ENCODE measurements around the gene DNM1L. TPM values are rescaled to one million over a fixed set of nuclear protein-coding genes. Genes with fewer than 3 reads are reported as not detected.

DNM1L gene
- total RNA-seq, 1 experiment from 2014 or later, result 37.8 TPM

GRCh38 chr12:32788405-32788804, 109.3 kb downstream of the DNM1L start:
- in situ Hi-C loops (cut with HindIII; ENCODE audit: low pct_unique_long_range_greater_than_20kb, low sequenced_read_pairs), result no loop called here
- DNase-seq (ENCODE audit: low read depth), result no peak

GRCh38 chr12:32789446-32789845, 110.3 kb downstream of the DNM1L start:
- in situ Hi-C loops (cut with HindIII; ENCODE audit: low pct_unique_long_range_greater_than_20kb, low sequenced_read_pairs), result no loop called here
- no peak for DNase-seq (ENCODE audit: low read depth)

GRCh38 chr12:32789916-32790315, 110.8 kb downstream of the DNM1L start:
- DNase-seq (ENCODE audit: low read depth), result no peak
- in situ Hi-C loops (cut with HindIII; ENCODE audit: low pct_unique_long_range_greater_than_20kb, low sequenced_read_pairs), result no loop called here

DNA sequence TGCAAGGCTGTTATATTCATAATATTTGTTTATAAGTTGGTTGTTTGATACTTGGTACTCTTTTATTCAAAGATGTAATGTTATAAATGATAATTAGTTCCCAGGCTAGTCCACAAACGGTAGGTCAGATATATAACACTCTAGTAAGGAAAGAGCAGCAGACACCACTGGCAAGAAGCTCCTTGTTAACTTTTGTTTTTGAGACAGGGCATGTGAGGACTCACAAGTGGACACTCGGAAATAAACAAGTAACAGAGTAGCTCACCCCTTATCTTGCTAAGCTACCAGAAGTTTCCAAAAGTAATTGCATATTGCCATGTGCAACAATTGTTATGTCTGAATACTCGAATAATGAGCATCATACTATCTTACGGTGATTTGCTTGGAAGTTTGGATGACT, 115.2 kb downstream of the DNM1L start:
- in situ Hi-C loops (cut with HindIII; ENCODE audit: low pct_unique_long_range_greater_than_20kb, low sequenced_read_pairs), result no loop called here
- no peak for DNase-seq (ENCODE audit: low read depth)

Other genes starting within 250 kb of the DNM1L start
- gene YARS2, start 76.6 kb downstream of the DNM1L start, total RNA-seq (2014; rRNA removed; shearing (Covaris generic); ENCODE audit: low replicate concordance), result 56.0 and 69.7 TPM in 2 replicates
- 9.6 and 12.9 TPM in 2 replicates for gene PKP2, start 217.5 kb downstream of the DNM1L start, total RNA-seq (2014; rRNA removed; shearing (Covaris generic); ENCODE audit: low replicate concordance)

Data from Caki2 (cell line).